NCI-H774 (cell line): ENCODE data around the gene PCNX1.

Source experiments
- DNase-seq: peaks from one replicate; lab custom pipeline; 2025; lab: John Stamatoyannopoulos, UW

Gene PCNX1

GRCh38 chr14:70957710-70958109, 50.5 kb downstream of the PCNX1 start:
- DNase-seq, result no peak

- no peak for DNase-seq
These were observed 55.7 kb downstream of the PCNX1 start for GRCh38 chr14:70962935-70963334.

GRCh38 chr14:70964492-70964891, 57.2 kb downstream of the PCNX1 start:
- DNase-seq, result no peak

- DNase-seq, result no peak
These were observed 64.3 kb downstream of the PCNX1 start for GRCh38 chr14:70971560-70971959.

GRCh38 chr14:70972107-70972976, 65.1 kb downstream of the PCNX1 start:
- peak; percentile 61 for DNase-seq

- DNase-seq, result no peak
These were observed 69.3 kb downstream of the PCNX1 start for GRCh38 chr14:70976591-70976990.

- no peak for DNase-seq
These were observed 74.0 kb downstream of the PCNX1 start for GRCh38 chr14:70981000-70981952.

- no peak for DNase-seq
These were observed 74.9 kb downstream of the PCNX1 start for GRCh38 chr14:70982200-70982599.

GRCh38 chr14:70987041-70987440, 79.8 kb downstream of the PCNX1 start:
- no peak for DNase-seq

GRCh38 chr14:70988452-70988851, 81.2 kb downstream of the PCNX1 start:
- no peak for DNase-seq

- no peak for DNase-seq
These were observed 86.7 kb downstream of the PCNX1 start for GRCh38 chr14:70993931-70994330.

GRCh38 chr14:70995211-70995610, 88.0 kb downstream of the PCNX1 start:
- DNase-seq, result no peak

- no peak for DNase-seq
These were observed 88.4 kb downstream of the PCNX1 start for GRCh38 chr14:70995671-70996070.

GRCh38 chr14:70999117-70999516, 91.9 kb downstream of the PCNX1 start:
- DNase-seq, result no peak

GRCh38 chr14:71000091-71000490, 92.8 kb downstream of the PCNX1 start:
- DNase-seq, result no peak

- DNase-seq, result no peak
These were observed 94.5 kb downstream of the PCNX1 start for GRCh38 chr14:71001742-71002141.

GRCh38 chr14:71003156-71003555, 95.9 kb downstream of the PCNX1 start:
- no peak for DNase-seq

- no peak for DNase-seq
These were observed 97.2 kb downstream of the PCNX1 start for GRCh38 chr14:71004481-71004880.

GRCh38 chr14:71005076-71005475, 97.8 kb downstream of the PCNX1 start:
- no peak for DNase-seq

- no peak for DNase-seq
These were observed 98.9 kb downstream of the PCNX1 start for GRCh38 chr14:71006200-71006563.

- no peak for DNase-seq
These were observed 104.2 kb downstream of the PCNX1 start for GRCh38 chr14:71011479-71011878.

- DNase-seq, result no peak
These were observed 105.6 kb downstream of the PCNX1 start for GRCh38 chr14:71012888-71013287.
